GM21737 (cell line): ENCODE results near the gene CCDC18.
"Not testable (repeated sequence)": the region's sequence is repeated elsewhere in the genome, so short reads cannot be mapped to it uniquely, and the experiment has no call there.

ENCODE experiments used
- ATAC-seq: cut with Tn5 transposase; IDR thresholded peaks from one replicate; pipeline ENCODE4 v1.9.1; 2021; ENCODE audit warnings: mild to moderate bottlenecking, moderate library complexity; ENCODE audit not compliant: unreplicated experiment

CCDC18 gene

DNA sequence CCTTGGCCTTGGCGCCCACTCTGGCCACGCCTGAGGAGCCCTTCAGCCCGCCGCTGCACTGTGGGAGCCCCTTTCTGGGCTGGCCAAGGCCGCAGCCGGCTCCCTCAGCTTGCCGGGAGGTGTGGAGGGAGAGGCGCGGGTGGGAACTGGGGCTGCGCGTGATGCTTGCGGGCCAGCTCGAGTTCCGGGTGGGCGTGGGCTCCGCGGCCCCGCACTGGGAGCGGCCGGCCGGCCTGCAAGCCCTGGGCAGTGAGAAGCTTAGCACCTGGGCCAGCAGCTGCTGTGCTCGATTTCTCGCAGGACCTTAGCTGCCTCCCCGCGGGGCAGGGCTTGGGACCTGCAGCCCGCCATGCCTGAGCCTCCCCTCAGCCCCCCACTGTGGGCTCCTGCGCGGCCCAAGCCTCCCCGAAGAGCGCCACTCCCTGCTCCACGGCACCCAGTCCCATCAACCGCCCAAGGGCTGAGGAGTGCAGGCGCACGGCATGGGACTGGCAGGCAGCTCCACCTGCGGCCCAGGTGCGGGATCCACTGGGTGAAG is 10.3 kb upstream of the CCDC18 start:
- not testable (repeated sequence) for ATAC-seq

- ATAC-seq, result no peak
Observed at GRCh38 chr1:93171549-93172034, 8.9 kb upstream of the CCDC18 start.

DNA sequence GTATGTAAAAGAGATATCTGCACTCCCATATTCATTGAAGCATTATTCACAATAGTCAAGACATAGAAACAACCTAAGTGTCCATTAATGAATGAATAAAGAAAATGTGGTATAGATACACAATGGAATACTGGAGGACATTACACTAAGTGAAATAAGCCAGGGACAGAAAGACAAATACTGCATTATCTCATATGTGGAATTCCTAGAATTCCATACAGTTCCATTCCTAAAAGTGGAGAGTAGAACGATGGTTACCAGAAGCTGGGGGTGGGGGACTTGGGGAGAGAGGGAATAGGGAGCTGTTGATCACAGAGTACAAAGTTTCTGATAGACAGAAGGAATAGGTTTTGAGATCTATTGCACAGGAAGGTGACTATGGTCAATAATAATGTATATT is 7.7 kb upstream of the CCDC18 start:
- ATAC-seq, result no peak

DNA sequence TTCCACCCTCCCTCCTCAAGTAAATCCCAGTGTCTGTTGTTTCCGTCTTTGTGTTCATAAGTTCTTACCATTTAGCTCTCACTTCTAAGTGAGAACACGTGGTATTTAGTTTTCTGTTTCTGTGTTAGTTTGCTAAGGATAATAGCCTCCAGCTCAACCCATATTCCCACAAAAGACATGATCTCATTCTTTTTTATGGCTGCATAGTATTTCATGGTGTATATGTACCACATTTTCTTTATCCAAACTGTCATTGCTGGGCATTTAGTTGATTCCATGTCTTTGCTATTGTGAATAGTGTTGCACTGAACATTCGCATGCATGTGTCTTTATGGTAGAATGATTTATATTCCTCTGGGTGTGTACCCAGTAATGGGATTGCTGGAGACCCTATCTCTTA is 5.9 kb upstream of the CCDC18 start:
- not testable (repeated sequence) for ATAC-seq

- no peak for ATAC-seq
Observed at GRCh38 chr1:93177991-93178390, 2.5 kb upstream of the CCDC18 start.

DNA sequence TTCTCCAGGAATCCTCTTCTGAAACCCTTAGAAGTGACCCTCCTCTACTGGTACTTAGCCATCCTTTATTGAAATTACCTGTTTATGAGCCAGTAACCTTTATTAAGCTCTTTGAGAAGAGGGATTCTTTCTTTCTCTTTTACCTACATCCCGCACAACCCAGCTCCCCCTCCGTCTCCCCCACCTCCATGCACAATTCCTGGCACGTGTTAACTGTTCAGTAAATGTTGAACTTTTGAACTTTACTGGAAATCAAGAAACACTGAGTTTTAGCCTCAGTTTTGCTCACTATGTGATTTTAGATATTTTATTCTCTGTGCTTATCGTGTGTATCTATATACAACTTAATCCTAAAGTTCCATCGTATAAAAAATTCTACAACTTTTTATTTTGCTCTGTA is 2.1 kb upstream of the CCDC18 start:
- no peak for ATAC-seq

- peak; percentile 84 for ATAC-seq
Observed at GRCh38 chr1:93179886-93180722, 420 bp upstream of the CCDC18 start, which contains the start of gene TMED5. Gene TMED5, minus strand, starts transcription at chr1:93180413. Its CDS starts 171 bp downstream, at chr1:93180242.

DNA sequence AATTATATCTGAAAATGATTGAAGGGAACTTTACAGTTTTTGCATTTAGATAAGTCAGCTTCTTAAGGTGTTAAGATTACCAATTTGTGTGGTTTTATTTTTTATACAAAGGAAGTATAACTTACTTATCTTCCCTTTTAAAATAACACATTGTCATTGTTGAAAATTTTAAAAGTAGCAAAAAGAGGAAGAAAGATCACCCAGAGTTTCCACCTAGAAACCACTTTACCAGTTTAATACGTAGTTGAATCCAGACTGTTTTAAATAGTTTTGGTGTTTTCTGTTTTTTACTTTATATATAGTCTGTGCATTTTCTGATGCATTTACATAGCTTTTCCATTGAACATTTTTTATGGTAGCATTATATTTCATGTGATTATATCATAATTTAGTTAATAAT is 6.1 kb downstream of the CCDC18 start:
- ATAC-seq, result no peak

DNA sequence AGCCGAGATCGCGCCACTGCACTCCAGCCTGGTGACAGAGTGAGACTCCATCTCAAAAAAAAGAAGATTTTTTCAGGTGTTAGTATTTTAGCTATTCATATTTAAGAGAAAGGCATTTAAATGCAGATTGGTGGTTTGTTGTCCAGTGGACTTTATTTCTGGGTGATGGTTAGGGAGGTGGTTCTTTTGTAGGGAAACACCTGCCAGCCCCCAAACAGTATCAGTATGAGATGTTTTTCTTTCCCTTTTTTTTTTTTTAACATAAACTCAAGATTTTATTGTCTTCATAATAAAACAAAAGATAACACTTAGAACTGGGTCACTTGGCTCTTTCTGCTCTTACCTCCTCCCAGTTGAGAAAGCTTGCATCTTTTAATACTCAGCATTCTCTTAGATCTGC is 9.9 kb downstream of the CCDC18 start:
- no peak for ATAC-seq

GRCh38 chr1:93194231-93194990 is 13.9 kb downstream of the CCDC18 start:
- ATAC-seq, result no peak

- no peak for ATAC-seq
Observed at GRCh38 chr1:93196591-93196990, 16.1 kb downstream of the CCDC18 start.

GRCh38 chr1:93199150-93199549 is 18.6 kb downstream of the CCDC18 start:
- no peak for ATAC-seq

DNA sequence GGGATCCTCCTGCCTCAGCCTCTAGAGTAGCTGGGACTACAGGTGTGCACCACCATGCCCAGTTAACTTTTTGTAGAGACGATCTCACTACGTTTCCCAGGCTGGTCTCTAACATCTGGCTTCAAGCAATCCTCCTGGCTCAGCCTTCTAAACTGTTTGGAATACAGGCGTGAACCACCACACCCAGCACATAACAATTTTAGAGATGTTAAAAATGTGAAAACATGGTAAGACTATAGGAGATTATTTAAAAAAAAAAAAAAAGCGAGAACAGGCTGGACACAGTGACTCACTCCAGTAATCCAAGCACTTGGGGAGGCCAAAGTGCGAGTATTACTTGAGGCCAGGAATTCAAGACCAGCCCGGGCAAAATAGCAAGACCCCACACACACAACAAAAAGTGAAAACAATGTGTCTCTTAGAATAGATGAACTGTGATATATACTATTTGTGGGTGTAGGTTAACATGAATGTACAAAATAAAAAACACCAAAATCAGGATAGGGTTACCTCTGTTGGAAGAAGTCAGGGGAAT is 19.6 kb downstream of the CCDC18 start:
- ATAC-seq, result no peak

GRCh38 chr1:93200714-93201113 is 20.2 kb downstream of the CCDC18 start:
- no peak for ATAC-seq

- no peak for ATAC-seq
Observed at GRCh38 chr1:93205892-93206566, 25.5 kb downstream of the CCDC18 start.

DNA sequence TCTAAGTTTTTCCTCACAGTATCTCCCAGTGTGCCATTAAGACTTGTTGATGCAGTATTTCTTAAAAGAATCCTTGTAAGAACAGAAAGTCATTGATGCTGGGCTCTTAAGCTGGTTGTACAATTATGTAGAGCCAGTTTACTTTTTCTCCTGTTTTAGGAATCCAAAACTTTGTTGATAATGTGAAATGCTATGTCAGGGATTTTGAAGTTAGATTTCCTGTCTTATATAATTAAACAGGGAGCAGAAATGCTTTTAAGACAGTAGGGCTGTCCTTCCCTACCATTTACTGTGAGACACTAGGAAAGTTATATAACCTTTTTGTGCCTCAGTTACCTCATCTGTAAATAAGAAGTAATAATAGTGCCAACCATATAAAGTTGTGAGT is 26.0 kb downstream of the CCDC18 start:
- ATAC-seq, result no peak

- ATAC-seq, result no peak
Observed at GRCh38 chr1:93207211-93207610, 26.7 kb downstream of the CCDC18 start.

DNA sequence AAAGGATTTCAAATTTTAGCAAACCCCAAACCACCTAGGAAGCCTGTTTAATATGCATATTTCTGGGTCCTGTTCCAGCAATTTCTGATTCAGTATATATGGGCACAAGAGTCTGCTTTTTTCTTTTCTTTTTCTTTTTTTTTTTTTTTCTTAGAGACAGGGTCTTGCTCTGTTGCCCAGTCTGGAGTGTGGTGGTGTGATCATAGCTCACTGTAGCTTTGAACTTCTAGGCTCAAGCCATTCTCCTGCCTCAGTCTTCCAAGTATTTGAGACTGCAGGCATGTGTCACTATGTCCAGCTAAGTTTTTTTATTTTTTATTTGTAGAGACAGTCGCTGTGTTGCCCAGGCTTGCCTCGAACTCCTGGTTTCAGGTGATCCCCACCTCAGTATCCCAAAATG is 34.8 kb downstream of the CCDC18 start:
- ATAC-seq, result no peak

DNA sequence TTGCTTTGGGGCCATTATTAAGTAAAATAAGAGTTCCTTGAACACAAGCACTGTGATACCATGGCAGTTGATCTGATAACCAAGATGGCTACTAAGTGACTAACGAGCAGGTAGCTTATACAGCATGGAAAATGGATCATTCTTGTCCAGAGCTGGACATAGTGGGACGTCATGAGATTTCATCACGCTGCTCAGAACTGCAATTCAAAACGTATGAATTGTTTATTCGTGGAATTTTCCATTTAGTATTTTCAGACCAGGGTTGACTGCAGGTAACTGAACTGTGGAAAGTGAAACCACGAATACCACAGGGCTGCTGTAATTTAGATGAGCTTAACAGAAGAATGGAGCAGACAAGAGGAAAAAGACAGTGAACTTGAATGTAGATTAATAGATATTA is 38.9 kb downstream of the CCDC18 start:
- ATAC-seq, result no peak

DNA sequence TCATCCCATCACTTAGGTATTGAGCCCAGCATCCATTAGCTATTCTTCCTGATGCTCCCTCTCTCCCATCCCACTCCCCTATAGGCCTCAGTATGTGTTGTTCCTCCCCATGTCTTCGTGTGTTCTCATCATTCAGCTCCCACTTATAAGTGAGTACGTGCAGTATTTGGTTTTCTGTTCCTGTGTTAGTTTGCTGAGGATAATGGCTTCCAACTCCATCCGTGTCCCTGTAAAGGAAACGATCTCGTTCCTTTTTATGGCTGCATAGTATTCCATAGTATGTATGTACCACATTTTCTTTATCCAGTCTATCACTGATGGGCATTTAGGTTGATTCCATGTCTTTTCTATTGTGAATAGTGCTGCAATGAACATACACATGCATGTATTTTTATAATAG is 40.2 kb downstream of the CCDC18 start:
- ATAC-seq, result not testable (repeated sequence)

- ATAC-seq, result no peak
Observed at GRCh38 chr1:93221913-93222312, 41.4 kb downstream of the CCDC18 start.
